Mononuclear cell (primary cell): ENCODE data around the gene ARHGDIA. TPM values are rescaled to one million over a fixed set of nuclear protein-coding genes. Genes with fewer than 3 reads are reported as not detected.
"Not testable (repeated sequence)": the region's sequence is repeated elsewhere in the genome, so short reads cannot be mapped to it uniquely, and the experiment has no call there.

ENCODE experiments used
- H3K27me3 ChIP-seq: 2 replicates; pipeline ENCODE4 v1.6.0; 2011; ENCODE audit warnings: low read length, control low read depth; ENCODE audit not compliant: insufficient read depth
- H3K4me1 ChIP-seq: 2 replicates; pipeline ENCODE4 v1.5.1; 2011; ENCODE audit warnings: mild to moderate bottlenecking, low read length, control low read depth; ENCODE audit not compliant: insufficient read depth
- H3K4me3 ChIP-seq: 2 replicates; pipeline ENCODE4 v1.5.1; 2011; ENCODE audit warnings: mild to moderate bottlenecking, low read length, moderate library complexity
- H3K9me3 ChIP-seq: 2 replicates; pipeline ENCODE4 v1.5.1; 2011; ENCODE audit warnings: low read depth, mild to moderate bottlenecking, control low read depth, low read length
- total RNA-seq: library from RNA; depleted of rRNA; stranded (reverse); fragments of >200 nt; gene quantifications from one replicate; pipeline ENCODE4 v1.2.3, GENCODE V29; 2012

Gene ARHGDIA
- 189 TPM for total RNA-seq

DNA sequence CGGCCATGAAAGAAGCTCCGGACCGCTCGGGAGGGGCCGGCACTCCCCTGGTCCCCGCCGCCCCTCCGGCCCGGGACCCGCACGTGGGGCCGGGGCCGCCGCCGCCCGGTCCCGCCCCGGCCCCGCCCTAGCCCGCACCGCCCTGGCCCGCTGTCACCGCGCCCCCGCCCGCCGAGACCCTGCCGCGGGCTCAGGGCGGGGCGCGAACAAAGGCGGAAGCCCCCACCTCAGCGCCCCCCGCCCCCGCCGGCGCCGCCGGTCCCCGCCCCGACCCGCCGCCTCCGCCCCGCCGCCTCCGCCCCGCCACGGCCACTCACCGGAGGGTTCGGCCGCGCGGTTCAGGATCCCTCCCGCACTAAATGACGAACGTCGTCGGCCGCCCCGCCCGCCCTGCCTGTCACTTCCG, at the start of gene ARHGDIA:
TSS of gene ARHGDIA (minus strand) at position 357 of the 406 bp plus-strand sequence. CDS start 1,407 bp downstream, outside the sequence.
- Histone ChIP-seq H3K4me3 (peak within 1 kb of the TSS; percentile 87), H3K9me3 (no peaks in the 10 kb centered on the region), H3K27me3 (no peaks in the 10 kb centered on the region), H3K4me1 (peaks cover 61% of the 10 kb centered on the region)

DNA sequence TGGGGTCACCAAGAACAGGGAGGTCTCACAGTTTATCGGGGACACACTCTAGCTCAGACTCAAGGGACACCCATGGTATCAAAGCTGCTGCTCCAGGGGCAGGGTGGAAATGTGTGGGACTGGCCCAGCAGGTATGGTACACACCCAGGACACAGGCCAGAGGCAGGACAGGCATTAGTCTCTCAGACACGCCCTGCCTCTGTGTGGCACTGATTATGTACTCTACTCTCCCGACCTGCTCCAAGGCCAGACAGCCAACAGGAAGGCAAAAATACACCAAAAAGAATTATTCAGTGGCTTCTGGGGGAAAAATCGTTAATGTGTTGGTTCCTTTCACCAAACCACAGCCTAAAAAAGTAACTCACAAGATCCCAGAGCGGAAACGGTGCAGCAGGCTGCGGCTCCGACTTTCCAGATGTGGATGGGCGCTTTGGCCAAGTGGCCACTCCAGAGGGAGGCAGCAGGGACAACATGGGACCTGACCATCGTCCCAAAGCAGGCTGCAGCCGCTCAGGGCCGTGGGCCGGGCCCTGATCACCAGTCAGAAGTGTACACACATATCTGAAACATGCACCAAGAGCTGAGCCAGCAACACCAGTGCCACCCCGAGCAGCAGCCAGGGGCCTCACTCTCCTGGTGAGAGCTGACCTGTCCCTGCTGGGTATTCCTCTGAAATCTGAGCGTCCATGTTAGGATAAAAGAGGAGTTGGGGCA, 47.9 kb upstream of the ARHGDIA start:
- Histone ChIP-seq H3K4me1 (peaks cover 71% of the 10 kb centered on the region), H3K27me3 (no peaks in the 10 kb centered on the region), H3K9me3 (no peaks in the 10 kb centered on the region), H3K4me3 (no peak overlapping the region)

- H3K4me3 ChIP-seq, H3K27me3 ChIP-seq, H3K9me3 ChIP-seq: not testable (repeated sequence)
- peaks cover 66% of the 10 kb centered on the region for H3K4me1 ChIP-seq
Measured at GRCh38 chr17:81918333-81918669, 47.2 kb upstream of the ARHGDIA start.

- H3K4me1 ChIP-seq: peaks cover 63% of the 10 kb centered on the region
Measured at GRCh38 chr17:81917565-81918332, 46.6 kb upstream of the ARHGDIA start, which contains the start of gene SIRT7. TSS of gene SIRT7 (minus strand) at chr17:81918176. CDS start at chr17:81918131, 45 bp downstream.

DNA sequence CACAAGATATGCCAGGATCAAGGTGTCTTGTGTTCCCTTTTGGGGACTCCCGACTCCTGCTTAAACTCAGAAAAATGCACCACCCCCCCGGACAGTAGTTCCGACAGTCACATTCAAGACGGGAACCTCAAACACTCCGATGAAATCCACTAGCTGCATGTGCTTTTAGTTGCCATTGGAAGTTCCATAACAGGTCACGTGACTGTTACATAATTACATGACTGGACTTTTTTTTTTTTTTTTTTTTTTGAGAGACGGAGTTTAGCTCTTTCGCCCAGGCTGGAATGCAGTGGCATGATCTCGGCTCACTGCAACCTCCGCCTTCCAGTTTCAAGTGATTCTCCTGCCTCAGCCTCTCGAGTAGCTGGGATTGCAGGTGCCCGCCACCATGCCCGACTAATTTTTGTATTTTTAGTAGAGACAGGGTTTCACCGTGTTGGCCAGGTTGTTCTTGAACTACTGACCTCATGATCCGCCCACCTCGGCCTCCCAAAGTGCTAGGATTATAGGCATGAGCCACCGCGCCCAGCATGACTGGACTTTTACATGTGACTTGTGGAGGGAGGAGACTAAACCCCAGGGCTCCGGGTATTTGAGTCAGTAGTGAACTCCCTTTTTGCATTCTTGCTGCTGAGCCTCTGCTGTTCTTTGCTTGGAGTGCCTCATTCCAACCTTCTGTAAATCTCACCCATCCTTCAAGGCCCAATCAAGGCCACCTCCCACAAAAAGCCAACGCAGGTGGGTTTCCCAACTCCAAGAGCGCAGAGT, 45.3 kb upstream of the ARHGDIA start:
- H3K27me3 ChIP-seq: no peaks in the 10 kb centered on the region
- no peaks in the 10 kb centered on the region for H3K9me3 ChIP-seq
- H3K4me1 ChIP-seq: peaks cover 56% of the 10 kb centered on the region
- H3K4me3 ChIP-seq: peak overlapping the region; percentile 88

More at GRCh38 chr17:81917565-81918332, 46.6 kb upstream of the ARHGDIA start, which contains the start of gene SIRT7:
- H3K9me3 ChIP-seq: no peaks in the 10 kb centered on the region
- no peaks in the 10 kb centered on the region for H3K27me3 ChIP-seq
- peak within 1 kb of the TSS; percentile 88 for H3K4me3 ChIP-seq

- H3K27me3 ChIP-seq: no peaks in the 10 kb centered on the region
- peaks cover 51% of the 10 kb centered on the region for H3K4me1 ChIP-seq
- H3K9me3 ChIP-seq: no peaks in the 10 kb centered on the region
- no peak overlapping the region for H3K4me3 ChIP-seq
Measured at GRCh38 chr17:81915331-81915730, 44.2 kb upstream of the ARHGDIA start.

- Histone ChIP-seq H3K4me1 (peaks cover 48% of the 10 kb centered on the region), H3K9me3 (no peaks in the 10 kb centered on the region)
Measured at GRCh38 chr17:81914103-81914850, 43.1 kb upstream of the ARHGDIA start.

DNA sequence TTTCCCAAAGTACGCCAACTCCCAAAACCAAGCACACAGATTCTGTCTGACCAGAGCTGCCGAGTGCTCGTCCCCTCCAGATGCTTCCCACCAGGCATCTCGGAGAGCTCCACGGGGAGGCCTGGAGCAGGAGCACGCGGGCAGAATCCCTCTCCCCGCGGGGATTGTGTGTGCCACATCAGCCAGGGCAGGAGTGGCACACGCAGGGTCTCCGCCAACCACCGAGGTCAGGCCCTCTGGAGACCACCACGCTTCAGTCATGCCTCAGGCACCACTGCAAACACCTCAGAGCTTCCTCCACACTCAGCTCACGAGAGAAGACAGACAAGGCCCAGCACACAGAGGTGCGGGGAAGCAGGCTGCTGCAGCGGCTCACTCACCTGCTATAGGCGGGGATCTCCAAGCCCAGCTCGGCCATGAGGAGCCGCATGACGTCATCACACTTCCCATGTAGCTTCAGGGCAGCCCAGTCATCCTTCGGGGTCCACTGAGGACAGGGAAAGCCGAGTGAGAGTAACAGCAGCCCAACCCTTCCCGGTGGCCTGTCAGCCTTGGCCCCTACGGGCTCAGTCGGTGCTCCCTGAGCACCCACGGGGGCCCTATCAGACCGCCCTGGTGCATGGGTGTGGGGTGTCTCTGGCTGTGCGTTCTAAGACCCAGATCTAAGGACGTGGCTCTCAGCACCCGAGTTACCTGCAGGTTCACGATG, 42.4 kb upstream of the ARHGDIA start:
- no peak overlapping the region for H3K4me3 ChIP-seq
- no peaks in the 10 kb centered on the region for H3K27me3 ChIP-seq
- H3K9me3 ChIP-seq: no peaks in the 10 kb centered on the region
- H3K4me1 ChIP-seq: peaks cover 41% of the 10 kb centered on the region

More at GRCh38 chr17:81914103-81914850, 43.1 kb upstream of the ARHGDIA start:
- Histone ChIP-seq H3K27me3 (no peaks in the 10 kb centered on the region), H3K4me3 (no peak overlapping the region)

DNA sequence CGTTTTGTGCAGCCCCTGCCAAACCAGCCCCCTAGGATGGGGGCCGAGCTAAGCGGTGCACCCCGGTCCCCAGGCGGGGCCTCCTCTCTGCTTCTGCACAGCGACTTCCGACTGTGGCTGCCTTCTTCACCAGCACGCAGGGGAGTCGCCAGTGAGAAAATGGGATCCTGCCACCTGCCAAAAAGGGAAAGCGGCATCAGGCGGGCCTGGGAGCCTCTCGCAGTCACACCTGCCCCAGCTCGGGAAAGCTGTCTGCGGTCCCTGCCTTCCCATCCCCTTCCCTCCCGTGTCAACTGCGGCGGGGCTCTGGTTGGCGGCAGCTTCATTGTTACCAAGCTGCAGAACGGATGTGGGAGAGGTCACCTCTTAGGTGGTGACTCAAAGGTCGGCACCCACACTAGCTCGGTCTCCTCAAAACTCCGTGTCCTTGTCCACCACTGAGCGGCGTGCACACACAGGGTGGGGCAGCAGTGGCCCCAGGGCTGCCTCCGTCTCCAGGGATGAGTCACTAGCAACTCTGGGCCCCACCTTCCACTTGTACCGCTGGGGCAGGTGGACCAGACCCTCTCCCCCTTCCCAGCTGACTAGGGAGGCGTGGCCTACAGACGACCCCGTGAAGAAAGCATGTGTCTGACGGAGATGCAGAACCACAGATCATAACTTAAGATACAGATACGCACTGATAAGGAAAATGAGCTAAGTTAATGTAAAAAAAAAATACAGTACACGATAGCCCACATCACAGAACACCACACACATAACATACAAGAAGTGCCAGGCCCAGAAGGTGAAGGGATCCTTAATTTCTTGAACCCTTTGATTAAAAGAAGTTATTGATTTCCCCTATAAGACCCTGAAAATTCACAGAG, 41.5 kb upstream of the ARHGDIA start:
- Histone ChIP-seq H3K4me3 (no peak overlapping the region), H3K27me3 (no peaks in the 10 kb centered on the region), H3K4me1 (peaks cover 36% of the 10 kb centered on the region), H3K9me3 (no peaks in the 10 kb centered on the region)

- no peak overlapping the region for H3K4me3 ChIP-seq
- no peaks in the 10 kb centered on the region for H3K27me3 ChIP-seq
- peaks cover 30% of the 10 kb centered on the region for H3K4me1 ChIP-seq
- no peaks in the 10 kb centered on the region for H3K9me3 ChIP-seq
Measured at GRCh38 chr17:81911969-81912368, 40.8 kb upstream of the ARHGDIA start.

DNA sequence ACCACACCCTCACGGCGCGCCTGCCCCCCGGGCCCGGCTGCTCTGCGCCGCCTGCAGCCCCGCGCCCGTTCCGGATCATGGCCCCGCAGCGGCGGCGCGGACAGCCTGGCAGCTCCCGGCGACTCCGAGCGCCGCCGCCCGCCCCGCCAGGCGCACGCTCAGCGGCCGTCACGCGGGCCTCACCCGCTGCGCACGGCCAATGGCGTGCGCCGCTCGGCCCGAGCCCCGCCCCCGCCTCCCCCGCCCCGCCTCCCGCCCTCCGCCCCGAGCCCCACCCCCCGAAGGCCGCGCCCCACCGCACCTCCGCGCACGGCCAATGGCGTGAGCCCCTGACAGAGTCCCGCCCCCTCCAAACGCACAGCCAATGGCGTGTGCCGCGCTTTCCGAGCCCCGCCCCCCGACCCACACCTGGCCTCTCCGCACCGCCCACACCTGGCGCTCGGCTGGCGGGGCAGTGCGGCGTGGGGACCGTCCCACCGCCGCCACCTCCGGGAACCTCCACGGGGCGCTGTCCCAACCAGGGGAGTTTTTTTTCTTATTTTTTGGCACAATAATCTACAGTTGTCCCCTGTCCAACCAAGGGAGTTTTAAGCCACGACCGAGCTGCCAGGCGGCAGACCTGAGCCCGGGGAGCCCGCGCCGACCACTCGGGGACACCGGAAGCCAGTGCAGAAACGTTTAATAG, 40.3 kb upstream of the ARHGDIA start, which contains the start of gene PCYT2:
TSS of gene PCYT2 (minus strand) at position 123 of the 685 bp plus-strand sequence. CDS start at position 79, 44 bp downstream.
- Histone ChIP-seq H3K4me1 (peaks cover 24% of the 10 kb centered on the region), H3K4me3 (peak within 1 kb of the TSS; percentile 50), H3K9me3 (no peaks in the 10 kb centered on the region), H3K27me3 (no peaks in the 10 kb centered on the region)

DNA sequence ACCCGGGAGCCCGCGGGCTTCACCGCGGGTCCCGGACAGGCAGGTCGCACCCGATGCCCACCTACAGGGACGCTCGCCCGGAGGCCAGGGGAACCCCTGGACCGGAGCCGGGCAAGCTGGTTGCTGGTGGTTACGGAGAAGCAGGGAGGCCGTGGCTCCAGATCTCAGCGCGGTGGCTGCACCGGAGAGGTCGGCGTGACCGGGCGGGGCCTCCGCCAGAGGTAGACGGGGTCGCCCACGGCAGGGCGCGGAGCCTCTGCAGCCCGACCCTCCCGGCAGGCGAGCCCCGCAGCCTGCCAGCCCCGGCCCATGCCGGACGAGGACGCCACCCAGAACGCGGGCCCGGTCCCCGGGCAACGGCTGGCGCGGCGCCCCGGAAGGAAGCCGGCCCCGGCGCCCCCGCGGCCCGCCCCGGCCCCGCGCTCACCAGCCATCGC, 39.7 kb upstream of the ARHGDIA start:
- Histone ChIP-seq H3K9me3 (no peaks in the 10 kb centered on the region), H3K27me3 (no peaks in the 10 kb centered on the region), H3K4me3 (peak overlapping the region; percentile 50), H3K4me1 (peaks cover 19% of the 10 kb centered on the region)
